ENCODE measurements around the gene PPP3R2. TPM values are rescaled to one million over a fixed set of nuclear protein-coding genes. Genes with fewer than 3 reads are reported as not detected.

Gene PPP3R2
- polyA plus RNA-seq, 1 donor (not counting 4 experiments of a cell fraction or from before 2014, with no cell fraction given), result not detected

GRCh38 chr9:101592788-101593187 lies 2.0 kb downstream of the PPP3R2 start:
- TF ChIP-seq CTCF (optimal IDR thresholded peaks at IDR 0.05 in 1 of 3, IDR thresholded peaks at IDR 0.05 in 1 of 3, conservative IDR thresholded peaks at IDR 0.05 in 1 of 3; ENCODE audit: extremely low read depth in 1 of 3, insufficient read depth in 2 of 3, low read length in 3 of 3) (no peak), EZH2 (IDR thresholded peaks at IDR 0.05; ENCODE audit: low read length) (no peak)
- Histone ChIP-seq H3K36me3 (ENCODE audit: control insufficient read depth in 2 of 2, extremely low read depth in 1 of 2, insufficient read depth in 2 of 2, low read length in 2 of 2) (no peaks in the 10 kb centered on the region), H3K9ac (ENCODE audit: control insufficient read depth, extremely low read depth, insufficient read depth, low read length) (no peak overlapping the region), H3K4me3 (ENCODE audit: control insufficient read depth in 2 of 3, extremely low read depth in 1 of 3, insufficient read depth in 2 of 3, low read depth in 1 of 3, low read length in 3 of 3) (no peak overlapping the region), H4K20me1 (ENCODE audit: control insufficient read depth, extremely low read depth, insufficient read depth, low read length) (no peaks in the 10 kb centered on the region), H3K79me2 (ENCODE audit: control insufficient read depth, insufficient read depth, low read length) (no peaks in the 10 kb centered on the region), H2AFZ (ENCODE audit: control insufficient read depth, low read length) (no peak overlapping the region), H3K4me2 (ENCODE audit: control insufficient read depth, extremely low read depth, insufficient read depth, low read depth, low read length) (no peak overlapping the region), H3K9me1 (ENCODE audit: control insufficient read depth, extremely low read depth, insufficient read depth, low read length) (no peaks in the 10 kb centered on the region), H3K4me1 (ENCODE audit: control insufficient read depth, extremely low read depth, insufficient read depth, low read length) (no peaks in the 10 kb centered on the region), H3K27me3 (ENCODE audit: control insufficient read depth, extremely low read depth, insufficient read depth, low read length) (no peaks in the 10 kb centered on the region), H3K27ac (ENCODE audit: control insufficient read depth, insufficient read depth, low read length) (no peak overlapping the region), H3K9me3 (ENCODE audit: control insufficient read depth, low read depth, low read length) (no peaks in the 10 kb centered on the region)
- dilution Hi-C loops (cut with MboI; ENCODE audit: extremely low pct_ligation_motif_present, low sequenced_read_pairs), result no loop called here
- DNase-seq (ENCODE audit: low read depth, low spot score), result no peak
- peak; percentile 29 for FAIRE-seq

GRCh38 chr9:101591787-101592446 lies 2.9 kb downstream of the PPP3R2 start:
- H3K36me3 ChIP-seq (ENCODE audit: control insufficient read depth in 2 of 2, extremely low read depth in 1 of 2, insufficient read depth in 2 of 2, low read length in 2 of 2), result no peaks in the 10 kb centered on the region
- H3K9me1 ChIP-seq (ENCODE audit: control insufficient read depth, extremely low read depth, insufficient read depth, low read length), result no peaks in the 10 kb centered on the region
- H3K27ac ChIP-seq (ENCODE audit: control insufficient read depth, insufficient read depth, low read length), result no peak overlapping the region
- no peaks in the 10 kb centered on the region for H3K4me1 ChIP-seq (ENCODE audit: control insufficient read depth, extremely low read depth, insufficient read depth, low read length)
- no peak overlapping the region for H3K4me2 ChIP-seq (ENCODE audit: control insufficient read depth, extremely low read depth, insufficient read depth, low read depth, low read length)
- no peak for DNase-seq (ENCODE audit: low read depth, low spot score)
- no peak overlapping the region for H3K4me3 ChIP-seq (ENCODE audit: control insufficient read depth in 2 of 3, extremely low read depth in 1 of 3, insufficient read depth in 2 of 3, low read depth in 1 of 3, low read length in 3 of 3)
- H2AFZ ChIP-seq (ENCODE audit: control insufficient read depth, low read length), result no peak overlapping the region
- H3K79me2 ChIP-seq (ENCODE audit: control insufficient read depth, insufficient read depth, low read length), result no peaks in the 10 kb centered on the region
- no peak overlapping the region for H3K9ac ChIP-seq (ENCODE audit: control insufficient read depth, extremely low read depth, insufficient read depth, low read length)
- no peaks in the 10 kb centered on the region for H4K20me1 ChIP-seq (ENCODE audit: control insufficient read depth, extremely low read depth, insufficient read depth, low read length)
- TF ChIP-seq EZH2 (IDR thresholded peaks at IDR 0.05; ENCODE audit: low read length) (no peak), CTCF (optimal IDR thresholded peaks at IDR 0.05 in 1 of 3, IDR thresholded peaks at IDR 0.05 in 1 of 3, conservative IDR thresholded peaks at IDR 0.05 in 1 of 3; ENCODE audit: extremely low read depth in 1 of 3, insufficient read depth in 2 of 3, low read length in 3 of 3) (no peak)
- H3K9me3 ChIP-seq (ENCODE audit: control insufficient read depth, low read depth, low read length), result no peaks in the 10 kb centered on the region
- dilution Hi-C loops (cut with MboI; ENCODE audit: extremely low pct_ligation_motif_present, low sequenced_read_pairs), result no loop called here
- FAIRE-seq, result no peak
- no peaks in the 10 kb centered on the region for H3K27me3 ChIP-seq (ENCODE audit: control insufficient read depth, extremely low read depth, insufficient read depth, low read length)
